ENCODE measurements around the gene TMBIM1. TPM values are rescaled to one million over a fixed set of nuclear protein-coding genes. Genes with fewer than 3 reads are reported as not detected.

The TMBIM1 gene
- total and polyA plus RNA-seq, 9 donors, result 80.6 to 259 (median 114) TPM

- Histone ChIP-seq H3K4me1 (ENCODE audit: insufficient read depth) (peaks cover 22% of the 10 kb centered on the region), H3K27ac (peak overlapping the region in 1 of 2 donors; percentile 31), H3K27me3 (no peaks in the 10 kb centered on the region), H3K36me3 (no peaks in the 10 kb centered on the region), H3K9me3 (no peaks in the 10 kb centered on the region), H3K4me3 (no peak overlapping the region)
- TF ChIP-seq EP300 (IDR thresholded peaks at IDR 0.05) (no peak), POLR2A (IDR thresholded peaks at IDR 0.05) (no peak), CTCF (IDR thresholded peaks at IDR 0.05) (no peak)
- 47 to 65% (median 50%) methylated on average over 6 of the region's 6 CpGs for WGBS, 3 donors
- intact Hi-C loops (cut with DNase I), result loop anchor here in 1 of 4 donors (5.0 kb wide), 1 partner anchor 45 kb away; the partner anchor contains the start of gene ARPC2
- no peak for DNase-seq
Observed at GRCh38 chr2:218262237-218262600, 30.1 kb downstream of the TMBIM1 start.

DNA sequence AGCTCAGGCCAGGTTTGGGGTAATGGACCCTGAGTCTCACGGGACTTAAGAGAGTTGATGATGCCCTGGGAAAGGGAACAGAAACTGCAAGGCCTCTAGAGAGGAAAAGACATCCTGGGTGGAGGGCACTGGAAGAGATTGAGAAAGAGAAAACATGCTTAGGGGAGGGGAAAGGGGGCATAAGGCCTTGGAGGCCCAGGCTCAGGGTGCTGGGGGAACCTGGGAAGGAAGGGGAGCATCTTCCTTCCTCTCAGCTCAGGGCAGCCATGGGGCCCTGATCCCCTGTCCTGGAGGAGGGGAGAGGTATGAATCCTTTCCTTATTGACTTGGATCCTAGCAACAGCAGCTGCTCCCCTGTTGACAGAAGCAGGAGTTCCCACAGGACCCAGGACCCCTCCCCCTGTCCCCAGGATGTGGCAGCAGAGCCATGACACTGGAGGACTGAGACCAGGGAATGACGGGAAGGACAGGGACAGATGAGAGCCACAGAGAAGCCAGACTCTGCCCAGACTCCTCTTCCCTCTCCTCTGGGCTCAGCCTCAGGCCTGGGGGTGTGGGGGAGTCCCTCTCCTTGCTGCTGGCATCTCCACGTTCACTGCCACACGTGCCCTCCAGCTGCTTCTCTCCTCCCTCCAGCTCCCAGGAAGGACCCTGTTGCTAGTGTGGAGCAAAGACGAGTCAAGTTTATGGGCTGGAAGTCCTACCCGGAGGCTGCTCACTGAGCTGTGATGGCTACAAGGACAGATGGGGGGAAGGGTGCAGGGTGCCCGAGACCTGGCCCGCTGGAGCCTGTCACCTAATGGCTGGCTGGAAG, 30.7 kb downstream of the TMBIM1 start:
- Histone ChIP-seq H3K4me1 (ENCODE audit: insufficient read depth) (peaks cover 22% of the 10 kb centered on the region), H3K27me3 (no peaks in the 10 kb centered on the region), H3K9me3 (no peaks in the 10 kb centered on the region), H3K4me3 (no peak overlapping the region), H3K36me3 (no peaks in the 10 kb centered on the region), H3K27ac (peak overlapping the region; percentile 31 to 71)
- WGBS, 3 donors, result 46 to 66% (median 56%) methylated on average over 8 of the region's 8 CpGs
- intact Hi-C loops (cut with DNase I), result loop anchor here in 1 of 4 donors (5.0 kb wide), 1 partner anchor 44 kb away; the partner anchor contains the start of gene ARPC2
- peak in 2 of 5 donors; percentile 17 to 38 for DNase-seq
- TF ChIP-seq EP300 (IDR thresholded peaks at IDR 0.05), result no peak
- no peak for TF ChIP-seq POLR2A (IDR thresholded peaks at IDR 0.05)
- TF ChIP-seq CTCF (IDR thresholded peaks at IDR 0.05), result no peak

GRCh38 chr2:218260742-218261422, 31.4 kb downstream of the TMBIM1 start, which contains the start of gene GPBAR1:
Gene GPBAR1 (plus strand): TSS chr2:218261015. CDS start chr2:218262725, 1,710 bp downstream.
- WGBS, 3 donors, result 67 to 68% (median 67%) methylated on average over 9 to 10 of the region's 10 CpGs
- no peaks in the 10 kb centered on the region for H3K27me3 ChIP-seq
- H3K4me1 ChIP-seq (ENCODE audit: insufficient read depth), result peaks cover 22% of the 10 kb centered on the region
- H3K9me3 ChIP-seq, result no peaks in the 10 kb centered on the region
- intact Hi-C loops (cut with DNase I), result loop anchor here in 1 of 4 donors (5.0 kb wide), 1 partner anchor 44 kb away; the partner anchor contains the start of gene ARPC2
- TF ChIP-seq POLR2A (IDR thresholded peaks at IDR 0.05) (no peak), EP300 (IDR thresholded peaks at IDR 0.05) (no peak), CTCF (IDR thresholded peaks at IDR 0.05) (no peak)
- peak in 2 of 5 donors; percentile 32 to 54 for DNase-seq
- no peak within 1 kb of the TSS for H3K4me3 ChIP-seq
- no peaks in the 10 kb centered on the region for H3K36me3 ChIP-seq
- peak within 1 kb of the TSS; percentile 71 to 80 for H3K27ac ChIP-seq

DNA sequence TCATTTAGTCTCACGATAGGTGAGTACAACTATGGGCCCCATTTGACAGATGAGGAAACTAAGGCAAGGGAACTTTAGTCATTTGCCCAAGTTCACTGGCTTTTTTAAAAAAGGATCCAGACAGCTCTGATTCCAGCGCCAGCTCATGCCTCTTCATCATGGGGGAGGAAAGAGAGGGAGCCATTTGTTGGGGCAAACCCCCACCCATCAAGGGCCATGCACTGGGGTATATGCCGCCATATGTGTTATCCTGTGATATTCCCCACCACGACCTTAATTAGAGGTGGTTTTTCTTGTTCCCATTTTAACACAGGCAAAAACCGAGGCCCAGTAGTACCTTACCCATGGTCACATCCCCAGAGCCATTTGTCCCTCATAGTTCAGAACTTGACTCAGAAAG, 32.1 kb downstream of the TMBIM1 start:
- no peak overlapping the region for H3K4me3 ChIP-seq
- H3K27ac ChIP-seq, result peak overlapping the region; percentile 71 to 80
- H3K9me3 ChIP-seq, result no peaks in the 10 kb centered on the region
- TF ChIP-seq CTCF (IDR thresholded peaks at IDR 0.05) (no peak), POLR2A (IDR thresholded peaks at IDR 0.05) (no peak), EP300 (IDR thresholded peaks at IDR 0.05) (no peak)
- H3K36me3 ChIP-seq, result no peaks in the 10 kb centered on the region
- intact Hi-C loops (cut with DNase I), result loop anchor here in 1 of 4 donors (5.0 kb wide), 1 partner anchor 43 kb away; the partner anchor contains the start of gene ARPC2
- no peak for DNase-seq
- H3K4me1 ChIP-seq (ENCODE audit: insufficient read depth), result peaks cover 22% of the 10 kb centered on the region
- 80 to 90% (median 83%) methylated on average over 5 of the region's 5 CpGs for WGBS, 3 donors
- no peaks in the 10 kb centered on the region for H3K27me3 ChIP-seq
